GM12878 (cell line): ENCODE measurements around the gene KLHL18. TPM values are rescaled to one million over a fixed set of nuclear protein-coding genes. Genes with fewer than 3 reads are reported as not detected.

ENCODE experiments used
- ATAC-seq: fragments of 200-7000 bp; cut with Tn5 transposase; 3 replicates; pipeline ENCODE4 v1.9.1; 2020; ENCODE audit warnings: mild to moderate bottlenecking, moderate library complexity
- BruUV-seq: library from RNA; stranded (reverse); fragments of 400-500 nt; replicated peaks from 2 replicates; lab custom pipeline; 2021; lab: Mats Ljungman, UMichigan
- CTCF ChIA-PET: fragments of 300-600 bp; sonication (Branson Sonifier 250); formaldehyde crosslinking; extraction: SDS; loops from one replicate; lab custom pipeline; 2021; ENCODE audit warnings: inconsistent platforms; lab: Yijun Ruan, JAX
- POLR2A ChIA-PET: fragments of 350-600 bp; formaldehyde crosslinking; extraction: SDS; loops from one replicate; lab custom pipeline; 2021; ENCODE audit warnings: inconsistent platforms; lab: Charles Lee
- RAD21 ChIA-PET: fragments of 300-600 bp; sonication (Branson Sonifier 250); formaldehyde crosslinking; loops from one replicate; lab custom pipeline; 2023; ENCODE audit warnings: antibody characterized with exemption; ENCODE audit not compliant: unreplicated experiment; lab: Charles Lee
- SMC1A ChIA-PET: fragments of 300-600 bp; sonication (Branson Sonifier 250); formaldehyde crosslinking; loops from one replicate; lab custom pipeline; 2023; ENCODE audit not compliant: unreplicated experiment, uncharacterized antibody; lab: Charles Lee
- DNase-seq: peaks from one replicate; pipeline ENCODE4 v3.0.0-alpha.2; 2011; ENCODE audit warnings: low read depth, low spot score
- FAIRE-seq: peaks from 3 replicates; lab custom pipeline; 2011; peaks lifted over from hg19 to GRCh38; lab: Jason Lieb, UNC
- H2AFZ ChIP-seq: 2 replicates; pipeline ENCODE4 v1.6.0; 2011; ENCODE audit warnings: low read depth, low read length, control low read depth; ENCODE audit not compliant: control insufficient read depth
- H3K27ac ChIP-seq: 2 replicates; pipeline ENCODE4 v1.5.1; 2011; ENCODE audit warnings: control low read depth; ENCODE audit not compliant: control insufficient read depth, insufficient read depth
- H3K27me3 ChIP-seq, 2 experiments: replicated peaks in 1 of 2; 2 replicates each; pipeline versions ENCODE4 v1.6.0 to v1.6.1; 2011; ENCODE audit warnings: low read length in 1 of 2; ENCODE audit not compliant: control insufficient read depth in 2 of 2, insufficient read depth in 2 of 2
- H3K36me3 ChIP-seq, 2 experiments: 2 replicates each; pipeline ENCODE4 v1.5.1; 2011; ENCODE audit warnings: low read length in 1 of 2; ENCODE audit not compliant: control insufficient read depth in 2 of 2, insufficient read depth in 2 of 2
- H3K4me1 ChIP-seq: 2 replicates; pipeline ENCODE4 v1.6.1; 2011; ENCODE audit warnings: mild to moderate bottlenecking, low read length, moderate library complexity, mixed read lengths; ENCODE audit not compliant: control insufficient read depth, insufficient read depth
- H3K4me2 ChIP-seq: 2 replicates; pipeline ENCODE4 v1.6.0; 2011; ENCODE audit warnings: control low read depth; ENCODE audit not compliant: control insufficient read depth, insufficient read depth
- H3K4me3 ChIP-seq: fragments of 200-600 bp; sonication (generic); 2 replicates; pipeline ENCODE4 v1.5.1; 2016
- H3K79me2 ChIP-seq: 2 replicates; pipeline ENCODE4 v1.6.0; 2011; ENCODE audit warnings: low read length; ENCODE audit not compliant: control insufficient read depth, insufficient read depth
- H3K9ac ChIP-seq: 2 replicates; pipeline ENCODE4 v1.8.0; 2011; ENCODE audit warnings: low read length, control low read depth, mixed read lengths; ENCODE audit not compliant: control insufficient read depth, insufficient read depth
- H3K9me3 ChIP-seq: replicated peaks from 3 replicates; pipeline ENCODE4 v1.5.1; 2011; ENCODE audit warnings: mild to moderate bottlenecking, low read length; ENCODE audit not compliant: control insufficient read depth, insufficient read depth
- H4K20me1 ChIP-seq: 2 replicates; pipeline ENCODE4 v1.6.0; 2011; ENCODE audit not compliant: control insufficient read depth, insufficient read depth
- MEF2B ChIP-seq: fragments of 450-650 bp; IDR thresholded peaks from 2 replicates; pipeline ENCODE4 v1.6.1; 2018; ENCODE audit warnings: mild to moderate bottlenecking, moderate library complexity; ENCODE audit not compliant: partially characterized antibody, poor library complexity, severe bottlenecking
- TBL1XR1 ChIP-seq: IDR thresholded peaks from 2 replicates; pipeline ENCODE4 v1.6.1; 2012; ENCODE audit warnings: low read depth, low read length, improper control_type of control experiment
- WRNIP1 ChIP-seq: IDR thresholded peaks from 2 replicates; pipeline ENCODE4 v1.6.1; 2011; ENCODE audit warnings: low read depth, low read length, improper control_type of control experiment, borderline replicate concordance
- WGBS: methylation state at CpG from one replicate; pipeline ENCODE4 v1.1.6; 2016; ENCODE audit warnings: low lambda C conversion rate; ENCODE audit not compliant: insufficient replicate concordance, insufficient coverage; ENCODE audit errors: missing lambda C conversion rate; 5-methylcytosine and 5-hydroxymethylcytosine counted together
- in situ Hi-C: fragments of 300-500 bp; cut with MboI; formaldehyde crosslinking; loops from 9 replicates; pipeline ENCODE4 v1.14.3; 2018; ENCODE audit warnings: mixed read lengths
- intact Hi-C: fragments of 100-400 bp; cut with micrococcal nuclease; formaldehyde crosslinking; loops from one replicate; pipeline ENCODE4 v1.14.2; 2022; ENCODE audit not compliant: unreplicated experiment
- polyA plus RNA-seq, 11 experiments: library from polyadenylated mRNA; depleted of rRNA in 4 of 11; unstranded in 6 of 11; stranded (reverse) in 5 of 11; fragments of >200 nt; fragmentation: Nextera tagmentation in 4 of 11; fragmentation: Illumina TruSeq in 1 of 11; extraction: Ambion mirVana in 4 of 11; extraction: Trizol in 1 of 11; gene quantifications; 1 replicate in 1 of 11; 2 replicates in 10 of 11; pipeline versions ENCODE4 v1.2.1 to v1.2.3, GENCODE V29; 2011 to 2016; ENCODE audit warnings: inconsistent platforms in 2 of 11, missing spikeins in 2 of 11, low read depth in 1 of 11
- total RNA-seq, 4 experiments: library from RNA; depleted of rRNA in 3 of 4; stranded (reverse); fragments of >200 nt in 3 of 4; fragmentation: Illumina TruSeq in 1 of 4; extraction: Trizol in 1 of 4; gene quantifications; 2 replicates each; pipeline versions ENCODE4 v1.2.1 to v1.2.3, GENCODE V29; 2013 to 2021
- TF ChIP-seq, protein P1 (sequence below): fragments of 450-650 bp; IDR thresholded peaks from 2 replicates; pipeline ENCODE4 v1.6.1; 2017; ENCODE audit warnings: low read depth, mild to moderate bottlenecking, moderate library complexity

KLHL18 gene
- total and polyA plus RNA-seq, 10 of the 15 experiments (the other 5 are each of a cell fraction or from before 2014, with no cell fraction given): 24.0 to 69.8 (median 51.7) TPM

DNA sequence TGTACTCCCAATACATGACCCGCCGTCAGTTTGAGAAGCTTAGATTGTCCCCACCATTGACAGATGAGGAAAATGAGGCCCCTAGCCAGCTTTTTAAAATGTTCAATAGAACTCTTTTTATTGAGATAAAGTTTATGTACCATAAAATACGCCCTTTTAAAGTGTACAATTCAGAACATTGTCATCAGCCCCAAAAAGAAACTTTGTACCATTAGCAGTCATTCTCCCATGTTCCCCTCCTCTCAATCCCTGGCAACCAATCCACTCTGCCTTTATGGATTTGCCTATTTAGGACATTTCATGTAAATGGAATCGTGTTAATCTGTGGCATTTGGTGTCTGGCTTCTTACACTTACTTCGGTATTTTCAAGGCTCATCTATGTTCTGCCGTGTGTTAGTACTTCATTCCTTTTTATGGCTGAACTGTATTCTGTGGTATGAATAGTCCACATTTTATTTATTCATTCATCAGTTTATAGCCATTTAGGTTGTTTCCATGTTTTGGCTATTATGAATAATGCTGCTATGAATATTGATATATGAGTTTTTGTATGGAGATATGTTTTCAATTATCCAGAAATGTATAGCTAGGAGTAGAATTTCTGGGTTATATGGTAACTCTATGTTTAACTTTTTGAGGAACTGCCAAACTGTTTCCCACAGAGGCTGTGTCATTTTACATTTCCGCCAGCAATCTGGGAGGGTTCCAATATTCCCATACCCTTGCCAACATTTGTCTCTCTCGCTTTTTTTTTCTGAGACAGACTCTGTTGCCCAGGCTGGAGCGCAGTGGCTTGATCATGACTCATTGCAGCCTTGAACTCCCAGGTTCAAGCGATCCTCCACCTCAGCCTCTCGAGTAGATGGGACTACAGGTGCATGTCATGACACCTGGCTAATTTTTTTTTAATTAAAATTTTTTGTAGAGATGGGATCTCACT, 82.7 kb downstream of the KLHL18 start:
- ATAC-seq (no peak), FAIRE-seq (no peak), DNase-seq (no peak)
- no peak for TF ChIP-seq WRNIP1
- no peaks in the 10 kb centered on the region; the same call in 1 of the 3 replicates for H3K9me3 ChIP-seq
- no peaks in the 10 kb centered on the region for H3K4me1 ChIP-seq
- RAD21 ChIA-PET: no interaction called here
- no peaks in the 10 kb centered on the region for H3K36me3 ChIP-seq
- intact Hi-C loops (no loop called here), in situ Hi-C loops (no loop called here)
- no peak overlapping the region for H3K4me3 ChIP-seq
- H3K27ac ChIP-seq: no peak overlapping the region
- H3K9ac ChIP-seq: no peak overlapping the region
- no peak overlapping the region for H3K4me2 ChIP-seq
- CTCF ChIA-PET: no interaction called here
- no peaks in the 10 kb centered on the region for H3K79me2 ChIP-seq
- SMC1A ChIA-PET: interaction anchor here (0.7 to 1.4 kb wide), 2 partner anchors 14 to 19 kb away, joined by 3 to 5 read pairs; no protein-coding TSS in a partner anchor
- WGBS: 63% methylated on average over 11 of the region's 11 CpGs
- no peaks in the 10 kb centered on the region for H3K27me3 ChIP-seq
- H2AFZ ChIP-seq: no peak overlapping the region
- no peaks in the 10 kb centered on the region for H4K20me1 ChIP-seq
- POLR2A ChIA-PET: interaction anchor here (0.5 kb wide), 1 partner anchor 1604 kb away, joined by 3 read pairs; no protein-coding TSS in a partner anchor
- no TSS peak for BruUV-seq

DNA sequence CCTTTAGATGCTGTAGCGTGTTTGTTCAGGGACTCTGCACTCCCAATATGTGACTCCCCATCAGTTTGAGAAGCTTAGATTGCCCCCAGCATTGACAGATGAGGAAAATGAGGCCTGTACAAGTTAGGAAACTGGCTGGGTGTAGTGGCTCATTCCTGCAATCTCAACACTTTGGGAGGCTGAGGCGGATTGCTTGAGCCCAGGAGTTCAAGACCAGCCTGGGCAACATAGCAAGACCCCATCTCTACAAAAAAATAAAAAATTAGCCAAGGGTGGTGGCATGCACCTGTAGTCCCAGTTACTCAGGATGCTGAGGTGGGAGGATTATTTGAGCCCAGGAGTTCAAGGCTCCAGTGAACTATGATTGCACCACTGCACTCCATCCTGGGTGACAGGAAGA, 84.1 kb downstream of the KLHL18 start:
- H3K27me3 ChIP-seq: no peaks in the 10 kb centered on the region
- H3K4me3 ChIP-seq: no peak overlapping the region
- in situ Hi-C loops (no loop called here), intact Hi-C loops (no loop called here)
- no peaks in the 10 kb centered on the region for H3K4me1 ChIP-seq
- ATAC-seq (no peak), FAIRE-seq (no peak), DNase-seq (no peak)
- 75% methylated on average over 2 of the region's 2 CpGs for WGBS
- RAD21 ChIA-PET: no interaction called here
- H3K79me2 ChIP-seq: no peaks in the 10 kb centered on the region
- POLR2A ChIA-PET: no interaction called here
- no peak overlapping the region for H3K9ac ChIP-seq
- no peak overlapping the region for H3K4me2 ChIP-seq
- TF ChIP-seq MEF2B: no peak
- no peak for TF ChIP-seq TBL1XR1
- TF ChIP-seq, protein P1, sequence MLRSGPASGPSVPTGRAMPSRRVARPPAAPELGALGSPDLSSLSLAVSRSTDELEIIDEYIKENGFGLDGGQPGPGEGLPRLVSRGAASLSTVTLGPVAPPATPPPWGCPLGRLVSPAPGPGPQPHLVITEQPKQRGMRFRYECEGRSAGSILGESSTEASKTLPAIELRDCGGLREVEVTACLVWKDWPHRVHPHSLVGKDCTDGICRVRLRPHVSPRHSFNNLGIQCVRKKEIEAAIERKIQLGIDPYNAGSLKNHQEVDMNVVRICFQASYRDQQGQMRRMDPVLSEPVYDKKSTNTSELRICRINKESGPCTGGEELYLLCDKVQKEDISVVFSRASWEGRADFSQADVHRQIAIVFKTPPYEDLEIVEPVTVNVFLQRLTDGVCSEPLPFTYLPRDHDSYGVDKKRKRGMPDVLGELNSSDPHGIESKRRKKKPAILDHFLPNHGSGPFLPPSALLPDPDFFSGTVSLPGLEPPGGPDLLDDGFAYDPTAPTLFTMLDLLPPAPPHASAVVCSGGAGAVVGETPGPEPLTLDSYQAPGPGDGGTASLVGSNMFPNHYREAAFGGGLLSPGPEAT: no peak
- no peak overlapping the region for H2AFZ ChIP-seq
- BruUV-seq: no TSS peak
- no peaks in the 10 kb centered on the region for H4K20me1 ChIP-seq
- SMC1A ChIA-PET: no interaction called here
- CTCF ChIA-PET: no interaction called here
- no peak overlapping the region for H3K27ac ChIP-seq
- H3K9me3 ChIP-seq: no peaks in the 10 kb centered on the region; the same call in 2 of the 3 replicates
- no peaks in the 10 kb centered on the region for H3K36me3 ChIP-seq
